ENCODE results near the gene AKAP9. TPM values are rescaled to one million over a fixed set of nuclear protein-coding genes. Genes with fewer than 3 reads are reported as not detected.
"Not testable (repeated sequence)": the region's sequence is repeated elsewhere in the genome, so short reads cannot be mapped to it uniquely, and the experiment has no call there.

The AKAP9 gene
- 100 to 1,000 TPM in 1 of 3 donors, 10 to 100 TPM in 2; 75.7 to 110 (median 87.1) TPM for polyA plus RNA-seq (ENCODE audit: insufficient read length in 3 of 3)
- long read RNA-seq, donor 1, partial matches to known transcripts: 0 of 2 reads
- long read RNA-seq, donor 1, other reads (novel, unspliced or antisense): 0 of 2 reads
- long read RNA-seq, donor 2, partial matches to known transcripts: 24 of 38 reads
- long read RNA-seq, donor 2, other reads (novel, unspliced or antisense): 11 of 38 reads
- long read RNA-seq, donor 3, partial matches to known transcripts: 18 of 19 reads
- long read RNA-seq, donor 3, other reads (novel, unspliced or antisense): 0 of 19 reads
- long read RNA-seq, donor 4, partial matches to known transcripts: 29 of 45 reads
- long read RNA-seq, donor 4, other reads (novel, unspliced or antisense): 11 of 45 reads
- long read RNA-seq, donor 5: 0 reads
- long read RNA-seq, donor 6, partial matches to known transcripts: 80 of 85 reads
- long read RNA-seq, donor 6, other reads (novel, unspliced or antisense): 0 of 85 reads
- long read RNA-seq, donor 7, partial matches to known transcripts: 25 of 41 reads
- long read RNA-seq, donor 7, other reads (novel, unspliced or antisense): 14 of 41 reads
- long read RNA-seq, donor 8: 0 reads
- long read RNA-seq, donor 9, partial matches to known transcripts: 13 of 16 reads
- long read RNA-seq, donor 9, other reads (novel, unspliced or antisense): 0 of 16 reads
- long read RNA-seq, donor 10, partial matches to known transcripts: 24 of 29 reads
- long read RNA-seq, donor 10, other reads (novel, unspliced or antisense): 0 of 29 reads
- long read RNA-seq, donor 11, partial matches to known transcripts: 9 of 10 reads
- long read RNA-seq, donor 11, other reads (novel, unspliced or antisense): 0 of 10 reads
- long read RNA-seq, donor 12: 0 reads
- long read RNA-seq, donor 13: 0 reads
- long read RNA-seq, donor 14, partial matches to known transcripts: 0 of 1 reads
- long read RNA-seq, donor 14, other reads (novel, unspliced or antisense): 0 of 1 reads
- long read RNA-seq, donor 15, partial matches to known transcripts: 6 of 7 reads
- long read RNA-seq, donor 15, other reads (novel, unspliced or antisense): 0 of 7 reads
- long read RNA-seq, donor 16, transcript AKAP9-205 (7 exons, 1,356 nt): major isoform, 6 of 106 reads
- long read RNA-seq, donor 16, partial matches to known transcripts: 96 of 106 reads
- long read RNA-seq, donor 16, other reads (novel, unspliced or antisense): 0 of 106 reads

DNA sequence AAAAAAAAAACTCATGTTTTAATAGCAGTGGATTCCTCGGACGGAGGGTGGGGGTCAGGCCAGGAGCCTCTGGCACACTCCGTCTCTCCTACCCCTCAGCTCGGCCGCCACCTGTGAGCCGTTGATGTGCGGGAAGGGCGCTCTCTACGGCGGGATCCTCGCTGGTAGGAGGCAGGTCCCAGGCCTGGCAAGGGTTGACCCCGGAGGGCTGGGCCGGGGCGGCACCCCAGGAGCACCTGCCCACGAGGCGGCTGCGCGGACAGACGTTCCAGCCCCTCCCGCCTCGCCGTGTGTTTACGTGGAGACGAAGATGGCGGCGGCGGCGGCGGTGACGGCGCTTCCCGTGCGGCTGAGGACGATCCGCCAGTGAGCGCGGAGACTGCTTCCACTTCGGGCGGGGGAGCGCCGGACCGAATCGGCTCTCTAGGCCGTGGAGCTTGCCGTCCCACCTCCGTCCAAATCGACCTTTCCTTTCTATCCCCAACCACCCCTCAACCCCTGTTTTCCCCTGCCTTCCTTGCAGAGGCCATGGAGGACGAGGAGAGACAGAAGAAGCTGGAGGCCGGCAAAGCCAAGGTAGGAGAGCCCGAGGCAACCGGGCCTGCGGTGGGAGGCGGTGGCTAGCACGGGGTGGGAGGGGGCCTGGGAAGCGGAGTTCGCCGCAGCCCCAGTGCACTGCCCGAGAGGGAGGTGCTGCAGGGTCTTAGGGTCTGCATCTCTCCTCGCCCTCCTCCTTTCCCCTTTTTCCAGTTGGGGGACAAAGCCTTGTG, at the start of gene AKAP9:
Gene AKAP9 (plus strand): TSS at position 291 of the 770 bp plus-strand sequence. CDS start 238 bp downstream, at position 529.
- DNase-seq (ENCODE audit: extremely low read depth in 1 of 11, low read depth in 9 of 11, low spot score in 4 of 11): peak; percentile 46 to 80 (median 73)

GRCh38 chr7:91892099-91892705, 48.5 kb upstream of the AKAP9 start:
- DNase-seq (ENCODE audit: extremely low read depth in 1 of 11, low read depth in 9 of 11, low spot score in 4 of 11): no peak

DNA sequence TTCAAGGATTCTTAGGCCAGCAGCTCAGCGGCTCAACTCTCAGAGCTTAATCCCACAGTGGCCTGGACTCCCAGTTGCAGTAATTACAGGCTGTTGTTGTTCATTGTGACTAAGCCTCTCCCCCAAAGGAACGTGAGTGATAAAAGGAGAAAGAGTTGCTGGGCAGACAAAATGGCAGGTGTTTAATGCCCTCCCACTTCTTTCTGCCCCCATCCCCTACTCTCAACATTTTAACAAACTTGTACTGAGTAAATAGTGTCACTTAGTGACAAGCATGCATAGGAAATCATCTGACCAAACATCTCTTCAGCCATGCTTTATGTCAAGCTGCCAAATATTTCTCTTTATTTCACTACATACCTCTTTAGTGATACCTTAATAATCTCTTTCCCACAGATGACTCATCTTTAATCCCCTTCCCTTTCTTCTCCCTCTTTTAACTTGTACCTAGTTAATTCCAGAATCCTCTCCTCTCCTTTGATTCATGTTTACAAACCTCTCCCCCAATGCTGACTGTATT, 47.8 kb upstream of the AKAP9 start:
- DNase-seq (ENCODE audit: extremely low read depth in 1 of 11, low read depth in 9 of 11, low spot score in 4 of 11): no peak

GRCh38 chr7:91893699-91894098, 47.0 kb upstream of the AKAP9 start:
- not testable (repeated sequence) for DNase-seq (ENCODE audit: extremely low read depth in 1 of 11, low read depth in 9 of 11, low spot score in 4 of 11)

DNA sequence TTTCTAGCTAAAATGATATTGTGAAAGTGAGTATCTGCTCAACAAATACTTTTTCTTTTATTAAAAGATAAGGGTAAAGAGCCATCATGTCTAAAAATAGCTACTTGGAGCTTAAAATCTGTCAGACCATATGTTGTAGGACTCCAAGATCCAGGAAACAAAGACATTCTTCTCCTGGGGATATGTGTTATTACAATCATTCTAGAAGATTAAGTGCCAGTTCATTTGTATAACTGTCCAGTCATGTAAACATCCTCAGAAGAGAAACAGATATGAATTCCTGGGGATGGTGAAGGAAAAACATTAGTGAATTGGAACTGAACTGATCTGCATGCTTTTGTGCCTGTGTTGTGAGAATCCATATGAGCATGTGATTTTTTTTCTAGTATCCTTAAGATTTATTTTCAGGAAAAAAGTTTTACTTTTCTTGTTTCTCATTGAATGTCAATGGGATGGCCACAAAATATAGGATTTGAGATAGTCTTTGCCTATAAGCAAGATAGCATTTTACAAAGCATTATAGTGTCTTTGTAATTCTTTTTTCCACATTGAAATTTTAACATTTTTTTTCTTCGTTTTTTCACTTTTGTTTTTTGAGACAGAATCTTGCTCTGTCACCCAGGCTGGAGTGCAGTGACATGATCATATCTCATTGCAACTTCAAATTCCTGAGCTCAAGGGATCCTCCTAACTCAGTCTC, 45.7 kb upstream of the AKAP9 start:
- no peak for DNase-seq (ENCODE audit: extremely low read depth in 1 of 11, low read depth in 9 of 11, low spot score in 4 of 11)

- DNase-seq (ENCODE audit: extremely low read depth in 1 of 11, low read depth in 9 of 11, low spot score in 4 of 11): no peak
These were observed 42.2 kb upstream of the AKAP9 start for GRCh38 chr7:91898240-91898992.

DNA sequence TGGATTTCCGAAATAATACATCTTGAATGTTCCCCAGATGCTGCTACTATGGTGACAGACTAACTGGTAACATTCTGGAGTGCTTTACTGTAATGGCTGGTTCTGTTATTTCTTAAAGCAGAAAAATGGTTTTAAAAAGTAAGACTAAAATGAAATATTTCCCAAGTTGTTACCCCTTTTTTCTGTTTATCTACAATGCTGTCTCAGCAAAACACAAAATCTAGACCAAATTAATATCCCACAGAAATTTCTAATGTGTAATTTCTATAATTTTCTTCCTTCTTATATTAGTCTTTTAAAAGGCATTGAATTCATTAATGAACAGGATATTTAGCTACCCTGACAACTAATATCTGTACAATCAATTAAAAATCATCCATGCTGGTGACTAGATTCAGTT, 41.1 kb upstream of the AKAP9 start:
- DNase-seq (ENCODE audit: extremely low read depth in 1 of 11, low read depth in 9 of 11, low spot score in 4 of 11): no peak

GRCh38 chr7:91910171-91910570, 30.5 kb upstream of the AKAP9 start:
- no peak for DNase-seq (ENCODE audit: extremely low read depth in 1 of 11, low read depth in 9 of 11, low spot score in 4 of 11)

- no peak for DNase-seq (ENCODE audit: extremely low read depth in 1 of 11, low read depth in 9 of 11, low spot score in 4 of 11)
These were observed 29.5 kb upstream of the AKAP9 start for GRCh38 chr7:91911121-91911520.

DNA sequence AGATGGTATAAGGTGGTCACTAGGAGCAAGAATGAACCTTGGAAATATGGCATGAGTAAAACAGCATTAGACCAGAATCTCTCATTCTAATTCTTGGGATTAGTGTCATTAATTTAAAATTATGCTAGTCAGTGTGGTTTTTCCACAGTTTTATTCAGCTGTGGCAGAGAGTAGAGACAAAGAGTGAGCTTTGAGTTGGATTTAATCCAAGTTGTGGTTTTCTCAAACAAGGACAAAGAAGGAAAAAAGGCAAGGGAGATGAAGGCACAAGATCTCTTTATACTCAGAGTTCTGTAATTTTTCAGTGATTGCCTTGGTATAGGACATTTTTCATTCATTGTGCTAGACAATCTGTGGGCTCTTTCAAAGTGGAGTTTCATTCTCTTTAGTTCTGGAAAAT, 28.2 kb upstream of the AKAP9 start:
- DNase-seq (ENCODE audit: extremely low read depth in 1 of 11, low read depth in 9 of 11, low spot score in 4 of 11): no peak

- DNase-seq (ENCODE audit: extremely low read depth in 1 of 11, low read depth in 9 of 11, low spot score in 4 of 11): no peak
These were observed 27.1 kb upstream of the AKAP9 start for GRCh38 chr7:91913612-91914011.

DNA sequence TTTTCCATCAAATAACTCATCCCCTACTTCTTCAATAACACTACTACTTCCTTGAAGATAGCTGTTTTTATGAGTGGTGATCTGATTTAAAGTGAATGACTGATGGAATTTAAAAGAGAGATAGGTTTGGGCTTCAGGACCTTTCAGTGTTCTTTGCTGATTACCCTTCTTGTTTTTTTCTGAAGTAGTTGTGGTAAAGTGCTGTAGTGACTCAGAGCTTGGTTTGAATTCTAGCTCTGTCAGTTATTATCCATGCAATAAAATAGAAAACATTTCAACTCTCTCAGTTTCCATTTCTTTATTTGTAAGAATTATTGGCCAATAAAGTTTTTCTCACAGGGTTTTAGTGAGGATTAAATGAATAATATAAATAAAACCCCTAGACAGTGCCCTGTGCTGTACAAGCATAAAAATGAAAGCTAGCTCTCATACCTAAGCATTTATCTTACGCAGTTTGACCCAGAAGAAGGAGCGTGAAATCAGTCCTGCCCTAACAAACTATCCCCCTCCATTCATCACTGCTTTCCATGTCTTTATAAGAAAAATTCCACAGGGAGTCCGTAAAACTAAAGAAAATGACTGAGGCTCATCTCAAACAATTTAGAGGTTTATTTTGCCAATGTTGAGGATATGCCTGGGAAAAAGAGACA, 25.1 kb upstream of the AKAP9 start:
- no peak for DNase-seq (ENCODE audit: extremely low read depth in 1 of 11, low read depth in 9 of 11, low spot score in 4 of 11)

- no peak for DNase-seq (ENCODE audit: extremely low read depth in 1 of 11, low read depth in 9 of 11, low spot score in 4 of 11)
These were observed 24.6 kb upstream of the AKAP9 start for GRCh38 chr7:91916051-91916440.

GRCh38 chr7:91918356-91918755, 22.3 kb upstream of the AKAP9 start:
- DNase-seq (ENCODE audit: extremely low read depth in 1 of 11, low read depth in 9 of 11, low spot score in 4 of 11): no peak

- no peak for DNase-seq (ENCODE audit: extremely low read depth in 1 of 11, low read depth in 9 of 11, low spot score in 4 of 11)
These were observed 17.8 kb upstream of the AKAP9 start for GRCh38 chr7:91922857-91923256.

DNA sequence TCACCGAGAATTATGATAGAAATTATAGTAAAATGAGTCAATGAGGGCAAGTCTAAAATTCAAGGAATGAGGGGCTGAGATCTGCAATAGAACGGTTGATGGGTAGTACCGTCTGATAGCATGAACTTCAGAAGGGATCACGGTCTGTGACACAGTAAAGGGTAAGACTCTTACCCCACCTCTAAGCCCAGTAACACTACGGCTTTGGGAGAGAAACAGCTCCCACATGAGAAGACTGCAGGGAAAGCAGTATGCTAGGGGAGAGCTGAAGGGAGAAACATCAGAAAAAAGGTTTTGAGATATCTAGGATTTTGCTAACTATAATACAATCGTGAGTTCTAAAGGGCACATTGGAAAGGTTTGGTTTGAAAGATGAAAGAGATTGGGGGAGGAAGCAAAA, 12.8 kb upstream of the AKAP9 start:
- no peak for DNase-seq (ENCODE audit: extremely low read depth in 1 of 11, low read depth in 9 of 11, low spot score in 4 of 11)
